Thyroid gland (tissue), 4 donors: ENCODE measurements around the gene OPRM1. TPM values are rescaled to one million over a fixed set of nuclear protein-coding genes. Genes with fewer than 3 reads are reported as not detected.

Experiments used
- DNase-seq, 2 donors: peaks; one replicate each; pipeline ENCODE4 v3.0.0-alpha.2; 2019
- H3K27ac ChIP-seq, 3 donors: fragments of 200-600 bp; sonication (generic); 1 replicate in 2 of 3; 2 replicates in 1 of 3; pipeline ENCODE4 v1.5.1; 2016 to 2019; ENCODE audit warnings: mild to moderate bottlenecking in 1 of 3, moderate library complexity in 1 of 3
- H3K27me3 ChIP-seq: fragments of 200-600 bp; sonication (generic); one replicate; pipeline ENCODE4 v1.5.1; 2019
- H3K36me3 ChIP-seq, 2 donors: fragments of 200-600 bp; sonication (generic); one replicate each; pipeline ENCODE4 v1.5.1; 2016 to 2019
- H3K4me1 ChIP-seq, 2 donors: fragments of 200-600 bp; sonication (generic); one replicate each; pipeline ENCODE4 v1.5.1; 2017 to 2019
- H3K4me3 ChIP-seq, 3 donors: fragments of 200-600 bp; sonication (generic); replicated peaks in 1 of 3; 1 replicate in 2 of 3; 2 replicates in 1 of 3; pipeline ENCODE4 v1.5.1; 2016; ENCODE audit warnings: mild to moderate bottlenecking in 1 of 3
- H3K9me3 ChIP-seq: fragments of 200-600 bp; sonication (generic); one replicate; pipeline ENCODE4 v1.5.1; 2017
- CTCF ChIP-seq, 6 experiments: fragments of 200-600 bp in 3 of 6; fragments of 450-650 bp in 3 of 6; sonication (generic) in 3 of 6; IDR thresholded peaks; one replicate each; pipeline ENCODE4 v1.5.1; 2016 to 2019; ENCODE audit warnings: antibody characterized with exemption in 6 of 6, mild to moderate bottlenecking in 2 of 6, inconsistent platforms in 1 of 6, moderate library complexity in 1 of 6
- POLR2A ChIP-seq, 2 donors: fragments of 450-650 bp; IDR thresholded peaks; one replicate each; pipeline ENCODE4 v1.6.1; 2017; ENCODE audit warnings: antibody characterized with exemption in 2 of 2, mild to moderate bottlenecking in 2 of 2, moderate library complexity in 1 of 2
- WGBS, 2 donors: methylation state at CpG; one replicate each; pipeline ENCODE4 v1.1.5; 2017; 5-methylcytosine and 5-hydroxymethylcytosine counted together
- intact Hi-C: fragments of 100-400 bp; cut with DNase I; formaldehyde crosslinking; loops from one replicate; pipeline ENCODE4 v1.15.1; 2023
- total RNA-seq, 4 donors: library from RNA; depleted of rRNA; stranded (reverse); fragments of >200 nt; gene quantifications; one replicate each; pipeline ENCODE4 v1.2.3, GENCODE V29; 2016

OPRM1 gene
- total RNA-seq, 4 donors from 2014 or later: not detected

GRCh38 chr6:154241581-154241980 is 202.5 kb downstream of the OPRM1 start:
- intact Hi-C loops: no loop called here
- no peak overlapping the region for H3K4me3 ChIP-seq
- H3K27ac ChIP-seq: no peak overlapping the region
- 92% methylated on average over 8 of the region's 8 CpGs for WGBS, 2 donors
- H3K4me1 ChIP-seq: peaks cover 0 to 5% of the 10 kb centered on the region in 2 donors
- peaks cover 0 to 10% of the 10 kb centered on the region in 2 donors for H3K36me3 ChIP-seq
- TF ChIP-seq POLR2A (IDR thresholded peaks at IDR 0.05) (no peak), CTCF (IDR thresholded peaks at IDR 0.05) (no peak)
- no peaks in the 10 kb centered on the region for H3K27me3 ChIP-seq
- no peaks in the 10 kb centered on the region for H3K9me3 ChIP-seq
- no peak for DNase-seq

GRCh38 chr6:154242617-154243357 is 203.7 kb downstream of the OPRM1 start:
- DNase-seq: no peak
- intact Hi-C loops: no loop called here
- H3K27me3 ChIP-seq: no peaks in the 10 kb centered on the region
- no peak overlapping the region for H3K27ac ChIP-seq
- no peak overlapping the region for H3K4me3 ChIP-seq
- WGBS, 2 donors: 95 to 96% methylated on average over 13 of the region's 13 CpGs
- peaks cover 0 to 10% of the 10 kb centered on the region in 2 donors for H3K36me3 ChIP-seq
- peaks cover 0 to 5% of the 10 kb centered on the region in 2 donors for H3K4me1 ChIP-seq
- no peak for TF ChIP-seq POLR2A (IDR thresholded peaks at IDR 0.05)
- TF ChIP-seq CTCF (IDR thresholded peaks at IDR 0.05): no peak
- H3K9me3 ChIP-seq: no peaks in the 10 kb centered on the region

- Histone ChIP-seq H3K9me3 (no peaks in the 10 kb centered on the region), H3K4me3 (no peak overlapping the region), H3K36me3 (peaks cover 0 to 10% of the 10 kb centered on the region in 2 donors), H3K4me1 (peaks cover 0 to 5% of the 10 kb centered on the region in 2 donors), H3K27ac (peak overlapping the region in 2 of 3 donors; percentile 13 to 60), H3K27me3 (no peaks in the 10 kb centered on the region)
- DNase-seq: peak in 1 of 2 donors; percentile 25
- WGBS, 2 donors: 72 to 87% methylated on average over 6 of the region's 6 CpGs
- TF ChIP-seq POLR2A (IDR thresholded peaks at IDR 0.05) (no peak), CTCF (IDR thresholded peaks at IDR 0.05) (no peak)
- intact Hi-C loops: no loop called here
Observed at GRCh38 chr6:154243793-154244750, 205.0 kb downstream of the OPRM1 start.

- Histone ChIP-seq H3K36me3 (peaks cover 0 to 10% of the 10 kb centered on the region in 2 donors), H3K9me3 (no peaks in the 10 kb centered on the region), H3K4me1 (peaks cover 0 to 5% of the 10 kb centered on the region in 2 donors), H3K27me3 (no peaks in the 10 kb centered on the region), H3K4me3 (no peak overlapping the region), H3K27ac (peak overlapping the region; percentile 13 to 60 (median 22))
- DNase-seq: no peak
- no peak for TF ChIP-seq CTCF (IDR thresholded peaks at IDR 0.05)
- no peak for TF ChIP-seq POLR2A (IDR thresholded peaks at IDR 0.05)
- WGBS, 2 donors: 37 to 39% methylated on average over 5 of the region's 5 CpGs
- intact Hi-C loops: no loop called here
Observed at GRCh38 chr6:154245506-154245905, 206.5 kb downstream of the OPRM1 start.
